ENCODE data around the gene SSPN. TPM values are rescaled to one million over a fixed set of nuclear protein-coding genes. Genes with fewer than 3 reads are reported as not detected.
A peak's percentile ranks its signal among the peaks of the same experiment; 100 is the strongest.

Gene SSPN
- total and polyA plus RNA-seq, 9 of the 15 experiments (the other 6 are each of a cell fraction or from before 2014, with no cell fraction given), result 0.40 TPM; not detected in 8

- no peak overlapping the region for H3K4me3 ChIP-seq
- no peaks in the 10 kb centered on the region for H3K27me3 ChIP-seq (ENCODE audit: control insufficient read depth in 2 of 2, insufficient read depth in 2 of 2, low read length in 2 of 2)
- ChIA-PET POLR2A (no interaction called here), CTCF (ENCODE audit: low intra/inter-chr PET ratio) (no interaction called here)
- H3K9me3 ChIP-seq (replicated peaks; ENCODE audit: control insufficient read depth, insufficient read depth, low read depth, low read length), result no peaks in the 10 kb centered on the region
- H3K27ac ChIP-seq (ENCODE audit: extremely low read depth, low read depth, low read length), result no peak overlapping the region
- H3K9me1 ChIP-seq (ENCODE audit: control insufficient read depth, insufficient read depth, low read length), result no peaks in the 10 kb centered on the region
- H3K36me3 ChIP-seq (ENCODE audit: control insufficient read depth, insufficient read depth, low read length), result no peaks in the 10 kb centered on the region
- FAIRE-seq (no peak), DNase-seq (ENCODE audit: extremely low read depth in 1 of 4, low spot score in 3 of 4) (no peak), ATAC-seq (no peak)
- H4K20me1 ChIP-seq (replicated peaks; ENCODE audit: control insufficient read depth, insufficient read depth, low read length), result no peaks in the 10 kb centered on the region
- H3K79me2 ChIP-seq (ENCODE audit: control insufficient read depth, insufficient read depth, low read length), result no peaks in the 10 kb centered on the region
- no peak for TF ChIP-seq ZFP36 (IDR thresholded peaks at IDR 0.05; ENCODE audit: low read depth, low read length, partially characterized antibody)
- peak overlapping the region; percentile 47; the same call in 1 of the 2 replicates for H2AFZ ChIP-seq (ENCODE audit: low read depth, low read length)
- BruUV-seq (replicated peaks), result no TSS peak
- peaks cover 0 to 9% of the 10 kb centered on the region in 2 experiments; a peak in 2 of 5 replicates for H3K4me1 ChIP-seq (replicated peaks in 1 of 2; ENCODE audit: control insufficient read depth in 2 of 2, insufficient read depth in 2 of 2, low read length in 2 of 2)
- H3K9ac ChIP-seq (ENCODE audit: insufficient read depth in 1 of 2, low read depth in 2 of 2, low read length in 2 of 2), result no peak overlapping the region
- intact Hi-C loops (cut with micrococcal nuclease), result no loop called here
- WGBS (ENCODE audit: insufficient coverage, low coverage, missing lambda C conversion rate), result 11% methylated on average over 4 of the region's 4 CpGs
- in situ Hi-C loops (cut with MboI), result no loop called here
- no peak overlapping the region for H3K4me2 ChIP-seq (ENCODE audit: insufficient read depth, low read length)
Measured at GRCh38 chr12:26282339-26282940, 87.1 kb downstream of the SSPN start.

- POLR2A ChIA-PET, result interaction anchor here (0.6 kb wide), 1 partner anchor 297 kb away, joined by 3 read pairs; no protein-coding TSS in a partner anchor
Measured at GRCh38 chr12:26283046-26283445, 87.7 kb downstream of the SSPN start.

More at GRCh38 chr12:26283046-26283445, 87.7 kb downstream of the SSPN start:
- Histone ChIP-seq H3K27me3 (ENCODE audit: control insufficient read depth in 2 of 2, insufficient read depth in 2 of 2, low read length in 2 of 2) (no peaks in the 10 kb centered on the region), H3K36me3 (ENCODE audit: control insufficient read depth, insufficient read depth, low read length) (no peaks in the 10 kb centered on the region), H3K9ac (ENCODE audit: insufficient read depth in 1 of 2, low read depth in 2 of 2, low read length in 2 of 2) (no peak overlapping the region), H3K4me3 (no peak overlapping the region), H3K27ac (ENCODE audit: extremely low read depth, low read depth, low read length) (no peak overlapping the region), H3K4me1 (replicated peaks in 1 of 2; ENCODE audit: control insufficient read depth in 2 of 2, insufficient read depth in 2 of 2, low read length in 2 of 2) (peaks cover 0 to 9% of the 10 kb centered on the region in 2 experiments; a peak in 2 of 5 replicates), H3K9me3 (replicated peaks; ENCODE audit: control insufficient read depth, insufficient read depth, low read depth, low read length) (no peaks in the 10 kb centered on the region), H3K9me1 (ENCODE audit: control insufficient read depth, insufficient read depth, low read length) (no peaks in the 10 kb centered on the region), H2AFZ (ENCODE audit: low read depth, low read length) (peak overlapping the region; percentile 47; the same call in 1 of the 2 replicates), H3K4me2 (ENCODE audit: insufficient read depth, low read length) (no peak overlapping the region), H3K79me2 (ENCODE audit: control insufficient read depth, insufficient read depth, low read length) (no peaks in the 10 kb centered on the region), H4K20me1 (replicated peaks; ENCODE audit: control insufficient read depth, insufficient read depth, low read length) (no peaks in the 10 kb centered on the region)
- no peak for ATAC-seq
- CTCF ChIA-PET (ENCODE audit: low intra/inter-chr PET ratio), result no interaction called here
- WGBS (ENCODE audit: insufficient coverage, low coverage, missing lambda C conversion rate), result 7% methylated on average over 1 of the region's 1 CpG
- no TSS peak for BruUV-seq (replicated peaks)
- intact Hi-C loops (cut with micrococcal nuclease), result no loop called here
- no peak for TF ChIP-seq CEBPG (CRISPR knock-in tag; IDR thresholded peaks at IDR 0.05)
- peak in 1 of 2 experiments; percentile 76; a peak in 2 of 4 replicates for TF ChIP-seq CEBPG (tag; conservative IDR thresholded peaks at IDR 0.05 in 1 of 2, IDR thresholded peaks at IDR 0.05 in 1 of 2)
- no peak for TF ChIP-seq ZNF407 (IDR thresholded peaks at IDR 0.05; ENCODE audit: low read depth)
- TF ChIP-seq CEBPB (tag; IDR thresholded peaks at IDR 0.05), result peak; percentile 29; the same call in 1 of the 2 replicates
- DNase-seq (ENCODE audit: extremely low read depth in 1 of 4, low spot score in 3 of 4), result no peak
- in situ Hi-C loops (cut with MboI), result no loop called here
- FAIRE-seq, result no peak

Data from K562 (cell line).